Testis (tissue), 2 donors: ENCODE results near the gene PIP5KL1.

Experiments used
- POLR2A ChIP-seq: fragments of 450-650 bp; IDR thresholded peaks from one replicate; pipeline ENCODE4 v1.6.1; 2017; ENCODE audit warnings: antibody characterized with exemption, mild to moderate bottlenecking, moderate library complexity
- TF ChIP-seq, protein P1 (sequence below), 3 experiments: fragments of 450-650 bp in 2 of 3; fragments of 200-600 bp in 1 of 3; sonication (generic) in 1 of 3; IDR thresholded peaks; one replicate each; pipeline ENCODE4 v1.5.1; 2016 to 2019; ENCODE audit warnings: antibody characterized with exemption in 3 of 3, mild to moderate bottlenecking in 2 of 3, moderate library complexity in 1 of 3

DNA sequence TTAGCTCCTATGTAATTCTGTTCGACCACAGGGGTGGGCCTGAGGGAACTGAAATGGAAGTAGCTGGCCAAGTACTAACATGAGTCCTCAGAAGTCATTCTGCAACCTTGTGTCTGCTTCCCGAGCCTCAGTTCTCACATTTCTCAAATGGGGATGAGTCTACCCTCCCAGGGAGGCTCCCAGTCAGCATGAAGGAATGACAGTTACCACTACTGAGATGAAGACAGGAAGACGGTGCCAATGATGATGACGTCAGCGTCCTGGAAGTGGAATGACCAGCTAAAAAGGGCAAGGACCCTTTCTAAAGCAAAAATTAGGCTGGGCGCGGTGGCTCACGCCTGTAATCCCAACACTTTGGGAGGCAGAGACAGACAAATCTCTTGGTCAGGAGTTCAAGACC is 6.8 kb downstream of the PIP5KL1 start:
- no peak for TF ChIP-seq POLR2A
- TF ChIP-seq, protein P1, sequence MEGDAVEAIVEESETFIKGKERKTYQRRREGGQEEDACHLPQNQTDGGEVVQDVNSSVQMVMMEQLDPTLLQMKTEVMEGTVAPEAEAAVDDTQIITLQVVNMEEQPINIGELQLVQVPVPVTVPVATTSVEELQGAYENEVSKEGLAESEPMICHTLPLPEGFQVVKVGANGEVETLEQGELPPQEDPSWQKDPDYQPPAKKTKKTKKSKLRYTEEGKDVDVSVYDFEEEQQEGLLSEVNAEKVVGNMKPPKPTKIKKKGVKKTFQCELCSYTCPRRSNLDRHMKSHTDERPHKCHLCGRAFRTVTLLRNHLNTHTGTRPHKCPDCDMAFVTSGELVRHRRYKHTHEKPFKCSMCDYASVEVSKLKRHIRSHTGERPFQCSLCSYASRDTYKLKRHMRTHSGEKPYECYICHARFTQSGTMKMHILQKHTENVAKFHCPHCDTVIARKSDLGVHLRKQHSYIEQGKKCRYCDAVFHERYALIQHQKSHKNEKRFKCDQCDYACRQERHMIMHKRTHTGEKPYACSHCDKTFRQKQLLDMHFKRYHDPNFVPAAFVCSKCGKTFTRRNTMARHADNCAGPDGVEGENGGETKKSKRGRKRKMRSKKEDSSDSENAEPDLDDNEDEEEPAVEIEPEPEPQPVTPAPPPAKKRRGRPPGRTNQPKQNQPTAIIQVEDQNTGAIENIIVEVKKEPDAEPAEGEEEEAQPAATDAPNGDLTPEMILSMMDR (IDR thresholded peaks at IDR 0.05): no peak
